ENCODE results near the gene TXNIP.

The TXNIP gene

DNA sequence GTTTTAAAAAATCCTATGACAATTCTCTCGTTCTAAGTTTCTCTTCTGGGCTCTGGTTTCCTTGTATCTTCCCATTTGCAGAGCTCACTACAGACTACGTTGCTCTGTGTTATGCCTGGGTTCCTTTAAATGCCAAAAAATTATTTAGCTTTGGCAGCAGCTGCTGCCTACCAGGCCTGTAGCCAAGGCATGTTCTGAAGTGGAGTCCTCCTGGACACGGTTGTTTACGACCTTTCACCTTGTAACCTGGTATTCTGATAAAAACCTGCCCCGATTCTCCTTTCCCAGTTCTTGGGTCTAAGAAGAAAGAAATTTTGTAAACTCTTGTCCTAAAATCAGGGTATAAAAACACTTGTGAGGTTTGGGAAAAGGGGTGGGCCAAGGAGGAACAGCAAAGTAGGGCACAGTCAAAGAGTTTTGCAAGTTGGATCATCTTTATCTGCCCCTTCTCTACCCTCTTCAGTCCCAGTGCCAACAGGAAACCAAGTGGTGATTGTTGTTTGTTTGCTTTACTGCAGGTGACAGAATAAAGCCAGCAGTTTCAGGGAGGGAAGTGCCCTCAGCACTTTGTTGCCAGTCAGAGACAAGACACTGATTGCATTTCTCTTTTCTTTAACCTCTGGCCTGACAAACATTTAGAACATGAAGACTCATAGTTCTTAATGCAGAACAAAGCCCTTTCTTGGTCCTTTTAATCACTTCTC lies 3.1 kb upstream of the TXNIP start:
- no peak overlapping the region for H3K4me3 ChIP-seq (ENCODE audit: low read depth, low read length)
- TF ChIP-seq, protein P1, sequence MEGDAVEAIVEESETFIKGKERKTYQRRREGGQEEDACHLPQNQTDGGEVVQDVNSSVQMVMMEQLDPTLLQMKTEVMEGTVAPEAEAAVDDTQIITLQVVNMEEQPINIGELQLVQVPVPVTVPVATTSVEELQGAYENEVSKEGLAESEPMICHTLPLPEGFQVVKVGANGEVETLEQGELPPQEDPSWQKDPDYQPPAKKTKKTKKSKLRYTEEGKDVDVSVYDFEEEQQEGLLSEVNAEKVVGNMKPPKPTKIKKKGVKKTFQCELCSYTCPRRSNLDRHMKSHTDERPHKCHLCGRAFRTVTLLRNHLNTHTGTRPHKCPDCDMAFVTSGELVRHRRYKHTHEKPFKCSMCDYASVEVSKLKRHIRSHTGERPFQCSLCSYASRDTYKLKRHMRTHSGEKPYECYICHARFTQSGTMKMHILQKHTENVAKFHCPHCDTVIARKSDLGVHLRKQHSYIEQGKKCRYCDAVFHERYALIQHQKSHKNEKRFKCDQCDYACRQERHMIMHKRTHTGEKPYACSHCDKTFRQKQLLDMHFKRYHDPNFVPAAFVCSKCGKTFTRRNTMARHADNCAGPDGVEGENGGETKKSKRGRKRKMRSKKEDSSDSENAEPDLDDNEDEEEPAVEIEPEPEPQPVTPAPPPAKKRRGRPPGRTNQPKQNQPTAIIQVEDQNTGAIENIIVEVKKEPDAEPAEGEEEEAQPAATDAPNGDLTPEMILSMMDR (IDR thresholded peaks at IDR 0.05; ENCODE audit: insufficient read depth, low read length, missing control alignments) = no peak
- DNase-seq (ENCODE audit: low read depth, low spot score) = no peak
- CTCF ChIA-PET = interaction anchor here (0.7 to 1.6 kb wide), 3 partner anchors 8 to 35 kb away, joined by 3 to 6 read pairs (median 3); partner anchors contain the start of genes ANKRD34A and POLR3GL
- POLR2A ChIA-PET = no interaction called here

- DNase-seq (ENCODE audit: low read depth, low spot score) = no peak
- POLR2A ChIA-PET = interaction anchor here (0.9 kb wide), 1 partner anchor 70 kb away, joined by 3 read pairs; the partner anchor contains the start of gene RBM8A
- no peak overlapping the region for H3K4me3 ChIP-seq (ENCODE audit: low read depth, low read length)
- TF ChIP-seq, protein P1 (IDR thresholded peaks at IDR 0.05; ENCODE audit: insufficient read depth, low read length, missing control alignments) = no peak
- CTCF ChIA-PET = interaction anchor here (0.9 to 24.4 kb wide), 4 partner anchors 10 to 29 kb away, joined by 3 to 787 read pairs (median 80); partner anchors contain the start of gene HJV
Measured at GRCh38 chr1:145997718-145998023, 1.3 kb upstream of the TXNIP start.

- TF ChIP-seq, protein P1 (IDR thresholded peaks at IDR 0.05; ENCODE audit: insufficient read depth, low read length, missing control alignments) = no peak
- ChIA-PET POLR2A (interaction anchor here (1.2 kb wide), 1 partner anchor 34 kb away, joined by 6 read pairs; no protein-coding TSS in a partner anchor), CTCF (interaction anchor here (2.3 to 24.4 kb wide), 3 partner anchors 14 to 32 kb away, joined by 6 to 787 read pairs (median 155); partner anchors contain the start of genes ANKRD34A, HJV and POLR3GL)
- DNase-seq (ENCODE audit: low read depth, low spot score) = no peak
- H3K4me3 ChIP-seq (ENCODE audit: low read depth, low read length) = peak overlapping the region; percentile 90
Measured at GRCh38 chr1:145997016-145997717, 788 bp upstream of the TXNIP start.

DNA sequence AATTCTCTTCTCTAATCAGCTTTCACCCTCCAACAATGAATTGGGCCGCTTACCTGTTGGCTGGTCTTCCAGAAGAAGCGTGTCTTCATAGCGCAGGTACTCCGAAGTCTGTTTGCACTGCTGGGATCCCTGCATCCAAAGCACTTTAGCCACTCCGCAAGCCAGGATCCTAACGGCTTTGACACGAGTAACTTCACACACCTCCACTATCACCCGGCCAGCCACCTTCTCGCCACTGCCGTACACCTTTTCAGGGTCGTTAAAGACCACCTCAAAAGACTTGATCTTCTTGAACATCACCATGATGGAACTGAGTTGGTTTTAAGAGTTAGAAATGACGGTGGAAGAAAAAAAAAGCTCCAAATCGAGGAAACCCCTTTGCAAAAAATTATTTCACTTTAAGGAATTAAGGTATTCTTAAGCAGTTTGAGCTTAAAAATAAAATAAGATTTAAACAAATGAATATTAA lies 381 bp downstream of the TXNIP start:
- DNase-seq (ENCODE audit: low read depth, low spot score) = no peak
- TF ChIP-seq, protein P1 (IDR thresholded peaks at IDR 0.05; ENCODE audit: insufficient read depth, low read length, missing control alignments) = no peak
- ChIA-PET CTCF (interaction anchor here (1.0 to 24.4 kb wide), 5 partner anchors 9 to 31 kb away, joined by 3 to 787 read pairs (median 6); partner anchors contain the start of genes ANKRD34A, HJV and POLR3GL), POLR2A (interaction anchor here (0.6 to 1.2 kb wide), 5 partner anchors 10 to 103 kb away, joined by 3 to 6 read pairs (median 3); no protein-coding TSS in a partner anchor)
- peak overlapping the region; percentile 90 for H3K4me3 ChIP-seq (ENCODE audit: low read depth, low read length)

GRCh38 chr1:145995148-145995881 lies 1.1 kb downstream of the TXNIP start:
- ChIA-PET POLR2A (interaction anchor here (1.1 kb wide), 1 partner anchor 15 kb away, joined by 3 read pairs; no protein-coding TSS in a partner anchor), CTCF (interaction anchor here (1.1 to 24.4 kb wide), 4 partner anchors 11 to 31 kb away, joined by 4 to 787 read pairs (median 80); partner anchors contain the start of genes ANKRD34A, HJV and POLR3GL)
- peak overlapping the region; percentile 90 for H3K4me3 ChIP-seq (ENCODE audit: low read depth, low read length)
- no peak for DNase-seq (ENCODE audit: low read depth, low spot score)
- TF ChIP-seq, protein P1 (IDR thresholded peaks at IDR 0.05; ENCODE audit: insufficient read depth, low read length, missing control alignments) = no peak
